H1 (cell line): Measurements from ENCODE around the gene CAMK1G. TPM values are rescaled to one million over a fixed set of nuclear protein-coding genes. Genes with fewer than 3 reads are reported as not detected.

ENCODE experiments used
- BCL11A ChIP-seq, 2 experiments: IDR thresholded peaks; one replicate each; pipeline ENCODE4 v1.6.1; 2011; ENCODE audit warnings: low read depth in 2 of 2, low read length in 2 of 2, mild to moderate bottlenecking in 2 of 2
- CHD2 ChIP-seq: IDR thresholded peaks from 2 replicates; pipeline ENCODE4 v1.6.1; 2012; ENCODE audit warnings: low read length, improper control_type of control experiment
- CHD7 ChIP-seq: fragments of 300-600 bp; sonication (generic); IDR thresholded peaks from 2 replicates; pipeline ENCODE4 v1.7.1; 2012; ENCODE audit warnings: low read length, moderate library complexity, mild to moderate bottlenecking, inconsistent platforms; ENCODE audit not compliant: insufficient replicate concordance
- CREB1 ChIP-seq: IDR thresholded peaks from 2 replicates; pipeline ENCODE4 v1.6.1; 2012; ENCODE audit warnings: inconsistent platforms
- EZH2 ChIP-seq: fragments of 200-600 bp; sonication (generic); IDR thresholded peaks from 2 replicates; pipeline ENCODE4 v1.7.1; 2012; ENCODE audit warnings: low read depth, mild to moderate bottlenecking, moderate library complexity, low read length, inconsistent platforms; ENCODE audit not compliant: severe bottlenecking
- FOSL1 ChIP-seq: IDR thresholded peaks from 2 replicates; pipeline ENCODE4 v1.6.1; 2011; ENCODE audit warnings: mild to moderate bottlenecking, low read depth, low read length, moderate library complexity; ENCODE audit not compliant: insufficient read depth
- KDM5A ChIP-seq: fragments of 200-600 bp; IDR thresholded peaks from 2 replicates; pipeline ENCODE4 v1.7.1; 2012; ENCODE audit warnings: mild to moderate bottlenecking, low read length, inconsistent platforms, mixed read lengths
- MAFK ChIP-seq: IDR thresholded peaks from 2 replicates; pipeline ENCODE4 v1.6.1; 2012; ENCODE audit warnings: low read depth, mild to moderate bottlenecking, improper control_type of control experiment, low read length
- POLR2A ChIP-seq, 2 experiments: IDR thresholded peaks; 1 replicate in 1 of 2; 2 replicates in 1 of 2; pipeline ENCODE4 v1.6.1; 2011; ENCODE audit warnings: low read depth in 2 of 2, low read length in 2 of 2, mild to moderate bottlenecking in 2 of 2; ENCODE audit errors: control extremely low read depth in 1 of 2
- SAP30 ChIP-seq: fragments of 300-600 bp; sonication (generic); IDR thresholded peaks from 2 replicates; pipeline ENCODE4 v1.7.1; 2012; ENCODE audit warnings: low read length, moderate library complexity, mild to moderate bottlenecking, inconsistent platforms; ENCODE audit not compliant: insufficient read depth, insufficient replicate concordance
- polyA plus RNA-seq, 7 experiments: library from polyadenylated mRNA; depleted of rRNA in 3 of 7; stranded (reverse) in 5 of 7; unstranded in 2 of 7; fragments of >200 nt in 5 of 7; fragments of 200-250 nt in 2 of 7; gene quantifications; 1 replicate in 5 of 7; 2 replicates in 1 of 7; 4 replicates in 1 of 7; pipeline versions ENCODE4 v1.2.1 to v1.2.3, GENCODE V29; 2011 to 2013; ENCODE audit warnings: missing spikeins in 2 of 7, mixed read lengths in 2 of 7
- total RNA-seq: library from RNA; stranded (reverse); fragmentation: NEBNext Ultra II Directional; extraction: Animal tissue kit (Norgen Biotek cat#: 25700); gene quantifications from 2 replicates; pipeline ENCODE4 v1.2.1, GENCODE V29; 2021

CAMK1G gene
- total and polyA plus RNA-seq, 2 of the 8 experiments (the other 6 are each of a cell fraction or from before 2014, with no cell fraction given) = 1.00 to 1.0 TPM

- TF ChIP-seq CHD7 (no peak), SAP30 (no peak), MAFK (no peak), CHD2 (no peak), BCL11A (IDR thresholded peaks at IDR 0.05; ENCODE audit: low read depth in 2 of 2, low read length in 2 of 2) (no peak), EZH2 (no peak), KDM5A (no peak), FOSL1 (no peak), POLR2A (IDR thresholded peaks at IDR 0.05; ENCODE audit: control extremely low read depth in 1 of 2, low read depth in 2 of 2, low read length in 2 of 2) (no peak), CREB1 (no peak)
- TF ChIP-seq, all 59 proteins: peak for 0
These were observed 33.6 kb downstream of the CAMK1G start (continued) for GRCh38 chr1:209617047-209617673.
